ENCODE data around the gene TTC21A.

DNA sequence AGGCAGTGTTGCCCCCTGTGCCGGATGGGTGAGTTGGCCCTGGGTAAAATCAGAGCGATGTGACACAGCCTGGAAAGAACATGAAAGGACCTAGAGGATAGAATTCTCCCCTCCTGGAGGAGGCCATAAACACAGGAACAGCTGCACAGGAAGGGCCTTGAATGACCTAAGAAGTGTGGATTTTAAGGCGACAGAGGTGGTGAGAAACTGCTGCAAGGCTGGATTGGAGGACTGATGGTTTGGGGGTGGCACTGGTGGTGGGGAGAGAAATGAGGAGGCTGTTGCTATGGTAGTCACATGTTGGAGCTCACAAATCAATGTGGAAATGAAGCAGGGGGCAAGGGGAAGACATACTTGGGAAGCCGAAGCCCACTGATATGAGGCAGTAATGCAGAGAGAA, 71.1 kb downstream of the TTC21A start:
- no peak for TF ChIP-seq CTCF (IDR thresholded peaks at IDR 0.05; ENCODE audit: poor library complexity)
- TF ChIP-seq EZH2phosphoT487 (IDR thresholded peaks at IDR 0.05; ENCODE audit: low read depth, severe bottlenecking, unreplicated experiment): no peak

All from hepatocyte (in vitro differentiated cells).